SK-N-SH treated with all-trans-retinoic acid at 6 μM for 48 hours (cell line): ENCODE data around the gene PTOV1.

Experiments used
- RARB ChIP-seq: fragments of 250-450 bp; sonication (Bioruptor Pico); IDR thresholded peaks from 2 replicates; pipeline ENCODE4 v1.8.0; 2021; ENCODE audit warnings: mild to moderate bottlenecking, moderate library complexity
- TOX ChIP-seq: fragments of 250-450 bp; sonication (Bioruptor Pico); IDR thresholded peaks from 2 replicates; pipeline ENCODE4 v1.8.0; 2021; ENCODE audit warnings: mild to moderate bottlenecking, moderate library complexity, borderline replicate concordance
- TF ChIP-seq, protein P1 (sequence below): fragments of 250-450 bp; sonication (Bioruptor Pico); IDR thresholded peaks from 2 replicates; pipeline ENCODE4 v1.5.0; 2020; ENCODE audit warnings: mild to moderate bottlenecking, moderate library complexity
- TF ChIP-seq, protein P2 (sequence below): fragments of 250-450 bp; sonication (Bioruptor Pico); IDR thresholded peaks from 2 replicates; pipeline ENCODE4 v1.8.0; 2020; ENCODE audit warnings: mild to moderate bottlenecking, moderate library complexity, borderline replicate concordance
- TF ChIP-seq, protein P3 (sequence below): fragments of 250-450 bp; sonication (Bioruptor Pico); IDR thresholded peaks from 2 replicates; pipeline ENCODE4 v1.8.0; 2021; ENCODE audit warnings: low read depth, mild to moderate bottlenecking, moderate library complexity, borderline replicate concordance

DNA sequence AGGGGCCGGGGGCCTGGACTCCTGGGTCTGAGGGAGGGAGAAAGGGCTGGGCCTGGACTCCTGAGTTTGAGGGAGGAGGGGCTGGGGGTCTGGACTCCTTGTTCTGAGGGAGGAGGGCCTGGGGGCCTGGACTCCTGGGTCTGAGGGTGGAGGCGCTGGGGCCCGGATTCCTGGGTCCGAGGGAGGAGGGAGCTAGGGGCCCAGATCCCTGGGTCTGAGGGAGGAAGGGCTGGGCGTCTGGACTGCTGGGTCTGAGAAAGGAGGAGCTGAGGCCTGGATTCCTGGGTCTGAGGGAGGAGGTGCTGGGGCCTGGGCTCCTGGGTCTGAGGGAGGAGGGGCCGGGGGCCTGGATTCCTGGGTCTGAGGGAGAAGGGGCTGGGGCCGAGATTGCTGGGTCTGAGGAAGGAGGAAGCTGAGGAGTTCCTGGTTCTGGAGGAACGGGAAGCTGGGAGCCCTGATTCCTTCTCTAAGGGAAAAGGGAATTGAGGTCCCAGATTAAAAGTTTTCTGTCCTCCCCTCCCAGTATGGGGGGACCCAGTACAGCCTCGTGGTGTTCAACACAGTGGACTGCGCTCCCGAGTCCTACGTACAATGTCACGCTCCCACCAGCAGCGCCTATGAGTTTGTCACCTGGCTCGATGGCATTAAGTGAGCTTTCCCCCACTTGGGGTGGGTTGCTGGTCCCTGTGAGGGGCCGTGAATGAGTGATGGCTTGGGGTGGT is 32.1 kb upstream of the PTOV1 start:
- TF ChIP-seq, protein P1, sequence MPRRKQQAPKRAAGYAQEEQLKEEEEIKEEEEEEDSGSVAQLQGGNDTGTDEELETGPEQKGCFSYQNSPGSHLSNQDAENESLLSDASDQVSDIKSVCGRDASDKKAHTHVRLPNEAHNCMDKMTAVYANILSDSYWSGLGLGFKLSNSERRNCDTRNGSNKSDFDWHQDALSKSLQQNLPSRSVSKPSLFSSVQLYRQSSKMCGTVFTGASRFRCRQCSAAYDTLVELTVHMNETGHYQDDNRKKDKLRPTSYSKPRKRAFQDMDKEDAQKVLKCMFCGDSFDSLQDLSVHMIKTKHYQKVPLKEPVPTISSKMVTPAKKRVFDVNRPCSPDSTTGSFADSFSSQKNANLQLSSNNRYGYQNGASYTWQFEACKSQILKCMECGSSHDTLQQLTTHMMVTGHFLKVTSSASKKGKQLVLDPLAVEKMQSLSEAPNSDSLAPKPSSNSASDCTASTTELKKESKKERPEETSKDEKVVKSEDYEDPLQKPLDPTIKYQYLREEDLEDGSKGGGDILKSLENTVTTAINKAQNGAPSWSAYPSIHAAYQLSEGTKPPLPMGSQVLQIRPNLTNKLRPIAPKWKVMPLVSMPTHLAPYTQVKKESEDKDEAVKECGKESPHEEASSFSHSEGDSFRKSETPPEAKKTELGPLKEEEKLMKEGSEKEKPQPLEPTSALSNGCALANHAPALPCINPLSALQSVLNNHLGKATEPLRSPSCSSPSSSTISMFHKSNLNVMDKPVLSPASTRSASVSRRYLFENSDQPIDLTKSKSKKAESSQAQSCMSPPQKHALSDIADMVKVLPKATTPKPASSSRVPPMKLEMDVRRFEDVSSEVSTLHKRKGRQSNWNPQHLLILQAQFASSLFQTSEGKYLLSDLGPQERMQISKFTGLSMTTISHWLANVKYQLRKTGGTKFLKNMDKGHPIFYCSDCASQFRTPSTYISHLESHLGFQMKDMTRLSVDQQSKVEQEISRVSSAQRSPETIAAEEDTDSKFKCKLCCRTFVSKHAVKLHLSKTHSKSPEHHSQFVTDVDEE = no peak
- TF ChIP-seq, protein P2, sequence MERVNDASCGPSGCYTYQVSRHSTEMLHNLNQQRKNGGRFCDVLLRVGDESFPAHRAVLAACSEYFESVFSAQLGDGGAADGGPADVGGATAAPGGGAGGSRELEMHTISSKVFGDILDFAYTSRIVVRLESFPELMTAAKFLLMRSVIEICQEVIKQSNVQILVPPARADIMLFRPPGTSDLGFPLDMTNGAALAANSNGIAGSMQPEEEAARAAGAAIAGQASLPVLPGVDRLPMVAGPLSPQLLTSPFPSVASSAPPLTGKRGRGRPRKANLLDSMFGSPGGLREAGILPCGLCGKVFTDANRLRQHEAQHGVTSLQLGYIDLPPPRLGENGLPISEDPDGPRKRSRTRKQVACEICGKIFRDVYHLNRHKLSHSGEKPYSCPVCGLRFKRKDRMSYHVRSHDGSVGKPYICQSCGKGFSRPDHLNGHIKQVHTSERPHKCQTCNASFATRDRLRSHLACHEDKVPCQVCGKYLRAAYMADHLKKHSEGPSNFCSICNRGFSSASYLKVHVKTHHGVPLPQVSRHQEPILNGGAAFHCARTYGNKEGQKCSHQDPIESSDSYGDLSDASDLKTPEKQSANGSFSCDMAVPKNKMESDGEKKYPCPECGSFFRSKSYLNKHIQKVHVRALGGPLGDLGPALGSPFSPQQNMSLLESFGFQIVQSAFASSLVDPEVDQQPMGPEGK (CRISPR knock-in tag) = no peak
- TF ChIP-seq, protein P3, sequence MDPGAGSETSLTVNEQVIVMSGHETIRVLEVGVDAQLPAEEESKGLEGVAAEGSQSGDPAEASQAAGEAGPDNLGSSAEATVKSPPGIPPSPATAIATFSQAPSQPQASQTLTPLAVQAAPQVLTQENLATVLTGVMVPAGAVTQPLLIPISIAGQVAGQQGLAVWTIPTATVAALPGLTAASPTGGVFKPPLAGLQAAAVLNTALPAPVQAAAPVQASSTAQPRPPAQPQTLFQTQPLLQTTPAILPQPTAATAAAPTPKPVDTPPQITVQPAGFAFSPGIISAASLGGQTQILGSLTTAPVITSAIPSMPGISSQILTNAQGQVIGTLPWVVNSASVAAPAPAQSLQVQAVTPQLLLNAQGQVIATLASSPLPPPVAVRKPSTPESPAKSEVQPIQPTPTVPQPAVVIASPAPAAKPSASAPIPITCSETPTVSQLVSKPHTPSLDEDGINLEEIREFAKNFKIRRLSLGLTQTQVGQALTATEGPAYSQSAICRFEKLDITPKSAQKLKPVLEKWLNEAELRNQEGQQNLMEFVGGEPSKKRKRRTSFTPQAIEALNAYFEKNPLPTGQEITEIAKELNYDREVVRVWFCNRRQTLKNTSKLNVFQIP (CRISPR knock-in tag) = no peak
- TF ChIP-seq TOX (CRISPR knock-in tag) (no peak), RARB (CRISPR knock-in tag) (no peak)
